ENCODE data around the gene PTPN3. TPM values are rescaled to one million over a fixed set of nuclear protein-coding genes. Genes with fewer than 3 reads are reported as not detected.
"Not testable (repeated sequence)": the region's sequence is repeated elsewhere in the genome, so short reads cannot be mapped to it uniquely, and the experiment has no call there.

Gene PTPN3
- polyA plus RNA-seq, 1 donor (not counting 4 experiments of a cell fraction or from before 2014, with no cell fraction given): 19.9 TPM

DNA sequence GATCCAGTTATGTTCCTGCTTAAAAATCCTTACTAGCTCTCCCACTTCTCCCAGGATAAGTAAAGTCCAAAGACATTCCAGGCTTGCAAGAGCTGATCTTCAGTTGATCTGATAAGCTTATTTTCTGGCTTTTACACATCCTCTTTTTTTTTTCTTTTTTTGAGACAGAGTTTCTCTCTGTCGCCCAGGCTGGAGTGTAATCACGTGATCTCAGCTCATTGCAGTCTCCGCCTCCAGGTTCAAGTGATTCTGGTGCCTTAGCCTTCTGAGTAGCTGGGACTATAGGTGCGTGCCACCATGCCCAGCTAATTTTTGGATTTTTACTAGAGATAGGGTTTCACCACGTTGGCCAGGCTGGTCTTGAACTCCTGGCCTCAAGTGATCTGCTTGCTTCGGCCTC is 37.3 kb upstream of the PTPN3 start:
- no peaks in the 10 kb centered on the region for H3K27me3 ChIP-seq (ENCODE audit: control insufficient read depth, extremely low read depth, insufficient read depth, low read length)
- no peak overlapping the region for H3K4me2 ChIP-seq (ENCODE audit: control insufficient read depth, extremely low read depth, insufficient read depth, low read depth, low read length)
- H3K36me3 ChIP-seq (ENCODE audit: control insufficient read depth in 2 of 2, extremely low read depth in 1 of 2, insufficient read depth in 2 of 2, low read length in 2 of 2): no peaks in the 10 kb centered on the region
- peak overlapping the region; percentile 27 for H2AFZ ChIP-seq (ENCODE audit: control insufficient read depth, low read length)
- no peaks in the 10 kb centered on the region for H3K9me1 ChIP-seq (ENCODE audit: control insufficient read depth, extremely low read depth, insufficient read depth, low read length)
- FAIRE-seq (peak; percentile 57), DNase-seq (ENCODE audit: low read depth, low spot score) (no peak)
- no peaks in the 10 kb centered on the region for H3K9me3 ChIP-seq (ENCODE audit: control insufficient read depth, low read depth, low read length)
- no peak overlapping the region for H3K9ac ChIP-seq (ENCODE audit: control insufficient read depth, extremely low read depth, insufficient read depth, low read length)
- H3K79me2 ChIP-seq (ENCODE audit: control insufficient read depth, insufficient read depth, low read length): no peaks in the 10 kb centered on the region
- peaks cover 34% of the 10 kb centered on the region for H3K4me1 ChIP-seq (ENCODE audit: control insufficient read depth, extremely low read depth, insufficient read depth, low read length)
- H4K20me1 ChIP-seq (ENCODE audit: control insufficient read depth, extremely low read depth, insufficient read depth, low read length): no peaks in the 10 kb centered on the region
- TF ChIP-seq, protein P1, sequence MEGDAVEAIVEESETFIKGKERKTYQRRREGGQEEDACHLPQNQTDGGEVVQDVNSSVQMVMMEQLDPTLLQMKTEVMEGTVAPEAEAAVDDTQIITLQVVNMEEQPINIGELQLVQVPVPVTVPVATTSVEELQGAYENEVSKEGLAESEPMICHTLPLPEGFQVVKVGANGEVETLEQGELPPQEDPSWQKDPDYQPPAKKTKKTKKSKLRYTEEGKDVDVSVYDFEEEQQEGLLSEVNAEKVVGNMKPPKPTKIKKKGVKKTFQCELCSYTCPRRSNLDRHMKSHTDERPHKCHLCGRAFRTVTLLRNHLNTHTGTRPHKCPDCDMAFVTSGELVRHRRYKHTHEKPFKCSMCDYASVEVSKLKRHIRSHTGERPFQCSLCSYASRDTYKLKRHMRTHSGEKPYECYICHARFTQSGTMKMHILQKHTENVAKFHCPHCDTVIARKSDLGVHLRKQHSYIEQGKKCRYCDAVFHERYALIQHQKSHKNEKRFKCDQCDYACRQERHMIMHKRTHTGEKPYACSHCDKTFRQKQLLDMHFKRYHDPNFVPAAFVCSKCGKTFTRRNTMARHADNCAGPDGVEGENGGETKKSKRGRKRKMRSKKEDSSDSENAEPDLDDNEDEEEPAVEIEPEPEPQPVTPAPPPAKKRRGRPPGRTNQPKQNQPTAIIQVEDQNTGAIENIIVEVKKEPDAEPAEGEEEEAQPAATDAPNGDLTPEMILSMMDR (optimal IDR thresholded peaks at IDR 0.05 in 1 of 3, IDR thresholded peaks at IDR 0.05 in 1 of 3, conservative IDR thresholded peaks at IDR 0.05 in 1 of 3; ENCODE audit: extremely low read depth in 1 of 3, insufficient read depth in 2 of 3, low read length in 3 of 3): no peak
- TF ChIP-seq EZH2 (IDR thresholded peaks at IDR 0.05; ENCODE audit: low read length): no peak
- no peak overlapping the region for H3K4me3 ChIP-seq (ENCODE audit: control insufficient read depth in 2 of 3, extremely low read depth in 1 of 3, insufficient read depth in 2 of 3, low read depth in 1 of 3, low read length in 3 of 3)
- H3K27ac ChIP-seq (ENCODE audit: control insufficient read depth, insufficient read depth, low read length): no peak overlapping the region
- dilution Hi-C loops (cut with MboI; ENCODE audit: extremely low pct_ligation_motif_present, low sequenced_read_pairs): no loop called here

DNA sequence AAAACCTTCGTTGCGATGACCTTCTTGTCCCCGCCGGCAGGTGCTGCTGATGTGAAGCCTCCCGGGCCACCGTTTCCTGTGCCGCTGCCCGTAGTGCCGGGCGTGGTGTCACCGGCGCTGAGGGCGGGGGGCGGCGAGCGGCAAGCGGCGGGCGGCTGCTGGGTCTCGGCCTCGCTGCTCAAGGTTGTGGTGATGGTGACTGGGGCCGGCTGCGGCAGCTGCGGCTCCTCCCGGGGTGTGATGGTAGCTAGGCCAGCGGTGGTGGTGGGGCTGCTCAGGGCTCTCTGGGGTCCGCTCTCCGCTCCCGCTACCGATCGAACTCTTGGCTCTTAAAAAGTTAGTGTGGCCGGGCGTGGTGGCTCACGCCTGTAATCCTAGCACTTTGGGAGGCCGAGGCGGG is 36.0 kb upstream of the PTPN3 start:
- dilution Hi-C loops (cut with MboI; ENCODE audit: extremely low pct_ligation_motif_present, low sequenced_read_pairs): no loop called here
- Histone ChIP-seq H3K9ac (ENCODE audit: control insufficient read depth, extremely low read depth, insufficient read depth, low read length) (no peak overlapping the region), H3K79me2 (ENCODE audit: control insufficient read depth, insufficient read depth, low read length) (no peaks in the 10 kb centered on the region), H3K4me3 (ENCODE audit: control insufficient read depth in 2 of 3, extremely low read depth in 1 of 3, insufficient read depth in 2 of 3, low read depth in 1 of 3, low read length in 3 of 3) (no peak overlapping the region), H3K27me3 (ENCODE audit: control insufficient read depth, extremely low read depth, insufficient read depth, low read length) (no peaks in the 10 kb centered on the region), H3K4me2 (ENCODE audit: control insufficient read depth, extremely low read depth, insufficient read depth, low read depth, low read length) (no peak overlapping the region), H3K9me3 (ENCODE audit: control insufficient read depth, low read depth, low read length) (no peaks in the 10 kb centered on the region), H3K27ac (ENCODE audit: control insufficient read depth, insufficient read depth, low read length) (no peak overlapping the region), H2AFZ (ENCODE audit: control insufficient read depth, low read length) (no peak overlapping the region), H3K9me1 (ENCODE audit: control insufficient read depth, extremely low read depth, insufficient read depth, low read length) (no peaks in the 10 kb centered on the region), H3K4me1 (ENCODE audit: control insufficient read depth, extremely low read depth, insufficient read depth, low read length) (peaks cover 31% of the 10 kb centered on the region), H4K20me1 (ENCODE audit: control insufficient read depth, extremely low read depth, insufficient read depth, low read length) (no peaks in the 10 kb centered on the region), H3K36me3 (ENCODE audit: control insufficient read depth in 2 of 2, extremely low read depth in 1 of 2, insufficient read depth in 2 of 2, low read length in 2 of 2) (no peaks in the 10 kb centered on the region)
- no peak for TF ChIP-seq EZH2 (IDR thresholded peaks at IDR 0.05; ENCODE audit: low read length)
- TF ChIP-seq, protein P1 (optimal IDR thresholded peaks at IDR 0.05 in 1 of 3, IDR thresholded peaks at IDR 0.05 in 1 of 3, conservative IDR thresholded peaks at IDR 0.05 in 1 of 3; ENCODE audit: extremely low read depth in 1 of 3, insufficient read depth in 2 of 3, low read length in 3 of 3): no peak
- no peak for DNase-seq (ENCODE audit: low read depth, low spot score)
- no peak for FAIRE-seq

DNA sequence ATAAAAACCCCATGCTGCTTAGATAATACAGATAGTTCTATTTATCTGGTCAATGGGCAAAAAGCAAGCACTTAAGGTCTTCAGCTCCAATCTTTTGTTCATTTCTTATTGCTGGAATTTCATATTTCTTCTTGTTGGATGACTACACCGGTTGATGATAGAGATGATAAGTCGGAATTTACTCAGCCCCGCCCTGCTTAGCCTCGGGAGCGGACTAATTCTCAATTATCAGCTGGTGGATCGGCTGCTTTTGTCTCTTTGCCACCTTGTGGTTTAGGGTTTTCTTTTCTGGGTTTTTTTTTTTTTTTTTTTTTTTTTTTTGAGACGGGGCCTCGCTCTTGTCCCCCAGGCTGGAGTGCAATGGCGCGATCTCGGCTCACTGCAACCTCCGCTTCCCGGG is 34.5 kb upstream of the PTPN3 start:
- dilution Hi-C loops (cut with MboI; ENCODE audit: extremely low pct_ligation_motif_present, low sequenced_read_pairs); H3K27me3 ChIP-seq (ENCODE audit: control insufficient read depth, extremely low read depth, insufficient read depth, low read length); H3K36me3 ChIP-seq (ENCODE audit: control insufficient read depth in 2 of 2, extremely low read depth in 1 of 2, insufficient read depth in 2 of 2, low read length in 2 of 2); H3K27ac ChIP-seq (ENCODE audit: control insufficient read depth, insufficient read depth, low read length); H3K9me1 ChIP-seq (ENCODE audit: control insufficient read depth, extremely low read depth, insufficient read depth, low read length); H3K9ac ChIP-seq (ENCODE audit: control insufficient read depth, extremely low read depth, insufficient read depth, low read length); H4K20me1 ChIP-seq (ENCODE audit: control insufficient read depth, extremely low read depth, insufficient read depth, low read length); H3K79me2 ChIP-seq (ENCODE audit: control insufficient read depth, insufficient read depth, low read length); H3K4me3 ChIP-seq (ENCODE audit: control insufficient read depth in 2 of 3, extremely low read depth in 1 of 3, insufficient read depth in 2 of 3, low read depth in 1 of 3, low read length in 3 of 3); H3K9me3 ChIP-seq (ENCODE audit: control insufficient read depth, low read depth, low read length); DNase-seq (ENCODE audit: low read depth, low spot score); H2AFZ ChIP-seq (ENCODE audit: control insufficient read depth, low read length): not testable (repeated sequence)
- Histone ChIP-seq H3K4me2 (ENCODE audit: control insufficient read depth, extremely low read depth, insufficient read depth, low read depth, low read length) (peak overlapping the region; percentile 31), H3K4me1 (ENCODE audit: control insufficient read depth, extremely low read depth, insufficient read depth, low read length) (peaks cover 20% of the 10 kb centered on the region)
- peak; percentile 46 for FAIRE-seq
